Measurements from ENCODE around the gene IFNK. TPM values are rescaled to one million over a fixed set of nuclear protein-coding genes. Genes with fewer than 3 reads are reported as not detected.
A peak's percentile ranks its signal among the peaks of the same experiment; 100 is the strongest.

The IFNK gene
- total and polyA plus RNA-seq, 2 donors (not counting 3 experiments of a cell fraction or from before 2014, with no cell fraction given): not detected

DNA sequence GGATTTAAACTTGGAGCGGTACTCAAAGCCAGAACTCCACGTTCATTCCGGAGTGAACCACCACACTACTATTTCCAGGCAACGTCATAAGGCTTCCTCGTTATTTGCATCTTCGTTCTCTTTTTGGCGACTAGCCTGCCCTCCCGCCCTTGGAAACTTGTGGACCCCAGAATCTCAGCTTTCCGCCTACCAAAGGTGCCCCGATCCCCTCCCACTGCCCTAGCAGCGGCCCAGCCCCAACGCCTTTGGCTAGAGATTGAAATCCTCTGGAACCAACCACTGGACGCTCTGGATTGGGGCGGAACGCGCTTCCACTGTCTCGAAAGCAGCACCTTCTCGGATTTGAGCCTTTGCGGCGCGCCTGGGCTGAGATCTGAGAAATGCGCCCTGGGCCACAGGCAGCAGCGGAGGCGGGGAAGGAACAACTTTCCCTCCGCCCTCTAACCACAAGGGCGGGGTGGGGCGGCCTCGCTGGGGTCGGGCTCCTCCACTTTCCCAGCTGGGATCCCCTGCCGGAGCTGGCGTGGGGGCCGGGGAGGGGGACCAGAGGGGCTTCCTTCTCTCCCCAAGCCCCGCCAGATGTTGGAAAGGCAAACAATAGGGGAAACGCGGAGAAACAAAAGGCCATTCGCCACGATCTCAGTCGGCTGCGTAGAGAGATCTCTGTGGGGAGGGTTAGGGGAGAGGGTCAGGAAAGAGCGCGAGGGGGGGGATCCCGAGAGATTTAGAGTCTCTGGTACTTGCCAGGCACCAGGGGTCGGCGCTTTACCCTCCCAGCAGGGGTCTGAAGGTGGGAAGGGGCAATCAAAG lies 4.2 kb downstream of the IFNK start:
- CTCF ChIA-PET: interaction anchor here (4.5 kb wide), 1 partner anchor 196 kb away, joined by 38 read pairs; no protein-coding TSS in a partner anchor

More for the DNA sequence above, 4.2 kb downstream of the IFNK start:
- H3K4me1 ChIP-seq (ENCODE audit: control insufficient read depth, extremely low read depth, insufficient read depth, low read length): peaks cover 9% of the 10 kb centered on the region
- FAIRE-seq (no peak), DNase-seq (ENCODE audit: low read depth, low spot score) (peak; percentile 6)
- H3K9me1 ChIP-seq (replicated peaks; ENCODE audit: control insufficient read depth, extremely low read depth, insufficient read depth, low read length): no peaks in the 10 kb centered on the region
- peaks cover 19 to 41% of the 10 kb centered on the region in 2 experiments for H3K27me3 ChIP-seq (ENCODE audit: control insufficient read depth in 2 of 2, insufficient read depth in 2 of 2, low read length in 2 of 2)
- H3K4me3 ChIP-seq (replicated peaks in 1 of 3; ENCODE audit: insufficient read depth in 1 of 3, low read depth in 1 of 3, low read length in 3 of 3): peak overlapping the region; percentile 32 to 44 (median 32)
- H3K9me3 ChIP-seq (replicated peaks; ENCODE audit: control insufficient read depth, insufficient read depth, low read length): no peaks in the 10 kb centered on the region
- peak overlapping the region; percentile 83 for H3K4me2 ChIP-seq (ENCODE audit: insufficient read depth, low read length)
- no peaks in the 10 kb centered on the region for H3K36me3 ChIP-seq (ENCODE audit: control insufficient read depth in 2 of 2, extremely low read depth in 1 of 2, insufficient read depth in 2 of 2, low read length in 2 of 2)
- dilution Hi-C loops (cut with MboI; ENCODE audit: extremely low pct_ligation_motif_present, low sequenced_read_pairs) (no loop called here), intact Hi-C loops (cut with micrococcal nuclease) (no loop called here)
- no peaks in the 10 kb centered on the region for H3K79me2 ChIP-seq (ENCODE audit: control insufficient read depth, insufficient read depth, low read length)
- no peak overlapping the region for H3K27ac ChIP-seq (ENCODE audit: insufficient read depth, low read depth, low read length)
- no TSS peak for BruUV-seq (replicated peaks)
- peak overlapping the region; percentile 19 for H3K9ac ChIP-seq (replicated peaks; ENCODE audit: extremely low read depth, insufficient read depth, low read length)
- no peaks in the 10 kb centered on the region for H4K20me1 ChIP-seq (replicated peaks; ENCODE audit: control insufficient read depth, extremely low read depth, insufficient read depth, low read length)
- peak overlapping the region; percentile 32 for H2AFZ ChIP-seq (ENCODE audit: low read depth, low read length)
- no peak for TF ChIP-seq POLR2A (IDR thresholded peaks at IDR 0.05; ENCODE audit: low read depth, low read length)
- no peak for TF ChIP-seq MAX (IDR thresholded peaks at IDR 0.05; ENCODE audit: insufficient read depth, insufficient read length)
- TF ChIP-seq CTCF (IDR thresholded peaks at IDR 0.05; ENCODE audit: extremely low read depth in 1 of 2, insufficient read depth in 1 of 2, low read depth in 1 of 2, low read length in 2 of 2): no peak
- no peak for TF ChIP-seq GATA2 (IDR thresholded peaks at IDR 0.05; ENCODE audit: insufficient read depth, insufficient read length, low read depth, low read length)
- TF ChIP-seq MYC (IDR thresholded peaks at IDR 0.05; ENCODE audit: low read depth, low read length): no peak
- TF ChIP-seq POLR2AphosphoS5 (IDR thresholded peaks at IDR 0.05; ENCODE audit: insufficient read depth, low read depth, low read length): no peak
- no peak for TF ChIP-seq FOS (IDR thresholded peaks at IDR 0.05; ENCODE audit: borderline replicate concordance, insufficient read depth, low read length)
- no peak for TF ChIP-seq JUN (IDR thresholded peaks at IDR 0.05; ENCODE audit: borderline replicate concordance, insufficient read depth, insufficient read length, low read depth)
- no peak for TF ChIP-seq EZH2 (IDR thresholded peaks at IDR 0.05; ENCODE audit: borderline replicate concordance, low read depth, low read length, severe bottlenecking)
- POLR2A ChIA-PET: no interaction called here
